ENCODE data around the gene DOK6.

DOK6 gene

DNA sequence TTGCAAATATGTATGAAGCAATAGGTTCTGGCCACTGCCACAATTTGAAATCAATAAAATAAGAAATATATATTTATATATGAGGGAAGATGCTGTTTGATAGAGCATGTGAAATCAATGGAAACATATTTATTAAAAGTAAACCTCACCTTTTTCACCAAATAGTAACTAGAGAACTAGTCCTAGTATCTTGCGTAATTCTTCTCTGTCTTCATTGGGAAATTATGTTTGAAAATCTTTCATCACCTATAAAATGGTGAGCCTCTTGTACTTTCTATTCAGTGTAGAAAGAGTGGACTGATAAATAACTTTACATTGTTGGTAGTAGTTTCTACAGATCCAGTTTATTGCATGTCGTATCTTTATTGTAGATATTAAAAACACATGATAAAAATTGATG lies 444.0 kb downstream of the DOK6 start:
- H2BK12ac ChIP-seq (ENCODE audit: low read length), result no peak overlapping the region
- H2AK5ac ChIP-seq (ENCODE audit: low read depth, low read length), result no peak overlapping the region
- no peak overlapping the region for H4K91ac ChIP-seq (ENCODE audit: low read depth, low read length, poor library complexity)
- H3K18ac ChIP-seq (ENCODE audit: low read length), result no peak overlapping the region
- H3K36me3 ChIP-seq (replicated peaks in 1 of 2; ENCODE audit: control insufficient read depth in 2 of 2, insufficient read depth in 2 of 2, low read length in 2 of 2), result no peaks in the 10 kb centered on the region
- no peak overlapping the region for H3K27ac ChIP-seq (replicated peaks; ENCODE audit: low read length)
- DNase-seq (ENCODE audit: low spot score), result no peak
- peaks cover 0 to 1% of the 10 kb centered on the region in 2 donors for H3K9me3 ChIP-seq (replicated peaks in 1 of 2; ENCODE audit: control insufficient read depth in 2 of 2, insufficient read depth in 1 of 2, low read depth in 1 of 2, low read length in 2 of 2)
- WGBS, 2 donors (ENCODE audit: extremely low coverage in 2 of 2, insufficient read length in 2 of 2, insufficient replicate concordance in 1 of 2), result no CpG with 5 or more reads among the region's 2 CpGs
- no peak overlapping the region for H4K8ac ChIP-seq (ENCODE audit: low read depth, low read length)
- no peaks in the 10 kb centered on the region for H3K79me1 ChIP-seq (ENCODE audit: low read depth, low read length)
- no peak overlapping the region for H3K4ac ChIP-seq (ENCODE audit: low read length)
- no peak overlapping the region for H2BK120ac ChIP-seq (ENCODE audit: low read depth, low read length)
- no peak overlapping the region for H3K9ac ChIP-seq (ENCODE audit: low read depth, low read length, poor library complexity)
- H2BK15ac ChIP-seq (ENCODE audit: low read length), result no peak overlapping the region
- H3K23ac ChIP-seq (ENCODE audit: low read depth, low read length, poor library complexity), result no peak overlapping the region
- no peaks in the 10 kb centered on the region for H3K27me3 ChIP-seq (ENCODE audit: control insufficient read depth in 3 of 3, insufficient read depth in 3 of 3, low read depth in 1 of 3, low read length in 3 of 3)
- H3K4me2 ChIP-seq (ENCODE audit: insufficient read depth, low read length, poor library complexity, severe bottlenecking), result no peak overlapping the region
- H3K4me1 ChIP-seq (ENCODE audit: control insufficient read depth in 2 of 2, insufficient read depth in 1 of 2, low read depth in 1 of 2, low read length in 2 of 2), result peaks cover 0 to 4% of the 10 kb centered on the region in 2 donors
- H2AFZ ChIP-seq (ENCODE audit: low read length), result no peak overlapping the region
- H3K14ac ChIP-seq (ENCODE audit: low read length), result no peak overlapping the region
- H2BK5ac ChIP-seq (ENCODE audit: low read length), result no peak overlapping the region
- no peak overlapping the region for H3K4me3 ChIP-seq (ENCODE audit: low read length in 2 of 2)

DNA sequence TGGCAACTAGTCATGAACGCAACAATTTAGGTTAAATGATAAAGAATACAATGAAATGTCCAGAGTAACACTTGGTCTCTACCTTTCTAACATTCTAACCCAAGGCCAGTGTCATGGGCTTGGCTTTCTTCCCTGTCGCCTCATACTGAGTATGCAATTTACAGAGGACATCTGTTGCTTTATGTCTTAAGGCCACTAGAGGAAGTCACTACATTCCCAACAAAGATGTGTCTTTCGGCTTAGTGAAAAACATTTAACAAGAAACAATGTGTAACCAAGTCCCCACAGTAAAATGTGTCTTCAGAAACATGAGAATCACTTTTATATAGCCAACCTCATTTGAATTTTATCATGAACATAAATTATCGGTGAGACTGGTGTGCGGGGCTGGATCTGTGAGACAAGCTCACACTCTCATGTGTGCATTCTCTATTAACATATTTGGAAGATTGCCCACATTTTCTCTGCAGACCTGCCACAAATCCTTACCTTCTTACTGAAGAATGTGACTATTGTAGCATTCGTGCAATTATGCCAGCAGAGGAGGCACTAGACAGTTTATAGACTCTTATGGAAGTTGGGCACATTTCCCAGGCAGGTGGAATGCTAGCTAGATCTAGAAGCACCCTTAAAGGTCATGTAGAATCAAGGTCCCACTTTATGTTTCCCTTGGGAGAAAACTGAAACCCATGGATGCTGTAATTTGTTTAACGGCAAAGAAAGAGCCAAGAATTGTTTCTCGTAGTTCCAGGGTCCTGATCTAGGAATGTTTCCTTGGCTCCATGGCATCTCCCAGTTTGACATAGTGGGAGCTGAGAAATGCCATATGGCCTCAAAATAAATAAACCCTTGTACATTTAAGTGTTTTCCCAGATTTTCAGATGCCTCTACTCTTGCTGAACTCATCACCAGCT lies 445.2 kb downstream of the DOK6 start:
- H3K27me3 ChIP-seq (ENCODE audit: control insufficient read depth in 3 of 3, insufficient read depth in 3 of 3, low read depth in 1 of 3, low read length in 3 of 3), result no peaks in the 10 kb centered on the region
- H3K27ac ChIP-seq (replicated peaks; ENCODE audit: low read length), result no peak overlapping the region
- H3K9me3 ChIP-seq (replicated peaks in 1 of 2; ENCODE audit: control insufficient read depth in 2 of 2, insufficient read depth in 1 of 2, low read depth in 1 of 2, low read length in 2 of 2), result peaks cover 0 to 1% of the 10 kb centered on the region in 2 donors
- H3K23ac ChIP-seq (ENCODE audit: low read depth, low read length, poor library complexity), result no peak overlapping the region
- no peak overlapping the region for H4K91ac ChIP-seq (ENCODE audit: low read depth, low read length, poor library complexity)
- no peaks in the 10 kb centered on the region for H3K79me1 ChIP-seq (ENCODE audit: low read depth, low read length)
- DNase-seq (ENCODE audit: low spot score), result no peak
- H3K18ac ChIP-seq (ENCODE audit: low read length), result no peak overlapping the region
- H2AFZ ChIP-seq (ENCODE audit: low read length), result no peak overlapping the region
- WGBS, 2 donors (ENCODE audit: extremely low coverage in 2 of 2, insufficient read length in 2 of 2, insufficient replicate concordance in 1 of 2), result no CpG with 5 or more reads among the region's 8 CpGs
- no peak overlapping the region for H2BK5ac ChIP-seq (ENCODE audit: low read length)
- H2BK12ac ChIP-seq (ENCODE audit: low read length), result no peak overlapping the region
- H3K14ac ChIP-seq (ENCODE audit: low read length), result no peak overlapping the region
- no peak overlapping the region for H2BK120ac ChIP-seq (ENCODE audit: low read depth, low read length)
- H3K4ac ChIP-seq (ENCODE audit: low read length), result no peak overlapping the region
- no peak overlapping the region for H2BK15ac ChIP-seq (ENCODE audit: low read length)
- peaks cover 0 to 4% of the 10 kb centered on the region in 2 donors for H3K4me1 ChIP-seq (ENCODE audit: control insufficient read depth in 2 of 2, insufficient read depth in 1 of 2, low read depth in 1 of 2, low read length in 2 of 2)
- no peak overlapping the region for H2AK5ac ChIP-seq (ENCODE audit: low read depth, low read length)
- H4K8ac ChIP-seq (ENCODE audit: low read depth, low read length), result no peak overlapping the region
- no peak overlapping the region for H3K4me3 ChIP-seq (ENCODE audit: low read length in 2 of 2)
- no peak overlapping the region for H3K9ac ChIP-seq (ENCODE audit: low read depth, low read length, poor library complexity)
- no peak overlapping the region for H3K4me2 ChIP-seq (ENCODE audit: insufficient read depth, low read length, poor library complexity, severe bottlenecking)
- no peaks in the 10 kb centered on the region for H3K36me3 ChIP-seq (replicated peaks in 1 of 2; ENCODE audit: control insufficient read depth in 2 of 2, insufficient read depth in 2 of 2, low read length in 2 of 2)

DNA sequence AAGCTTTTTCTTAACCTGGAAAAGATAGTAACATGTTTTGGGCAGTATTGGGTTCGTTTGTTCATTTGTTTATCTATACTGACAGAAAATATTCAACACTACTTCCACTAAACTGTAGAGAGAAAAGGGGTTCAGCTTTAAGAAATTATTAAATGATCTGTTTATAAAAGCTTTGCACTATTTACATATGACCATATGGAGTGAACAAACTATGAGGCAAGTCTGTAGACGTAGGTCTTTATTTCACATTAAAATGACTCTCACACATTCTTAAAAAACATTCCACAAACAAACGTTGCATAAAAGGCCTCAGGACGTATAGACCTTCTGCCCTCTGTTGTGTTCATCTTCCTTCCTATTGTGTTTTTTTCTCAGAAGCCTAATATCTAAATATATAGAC lies 452.4 kb downstream of the DOK6 start:
- Histone ChIP-seq H2BK120ac (ENCODE audit: low read depth, low read length) (no peak overlapping the region), H2BK15ac (ENCODE audit: low read length) (no peak overlapping the region), H3K27me3 (ENCODE audit: control insufficient read depth in 3 of 3, insufficient read depth in 3 of 3, low read depth in 1 of 3, low read length in 3 of 3) (no peaks in the 10 kb centered on the region), H2AFZ (ENCODE audit: low read length) (no peak overlapping the region), H4K91ac (ENCODE audit: low read depth, low read length, poor library complexity) (no peak overlapping the region), H4K8ac (ENCODE audit: low read depth, low read length) (no peak overlapping the region), H3K4me2 (ENCODE audit: insufficient read depth, low read length, poor library complexity, severe bottlenecking) (no peak overlapping the region), H2BK5ac (ENCODE audit: low read length) (no peak overlapping the region), H3K14ac (ENCODE audit: low read length) (no peak overlapping the region), H3K4me3 (ENCODE audit: low read length in 2 of 2) (no peak overlapping the region), H3K9ac (ENCODE audit: low read depth, low read length, poor library complexity) (no peak overlapping the region), H3K4ac (ENCODE audit: low read length) (no peak overlapping the region), H3K79me1 (ENCODE audit: low read depth, low read length) (no peaks in the 10 kb centered on the region), H3K9me3 (replicated peaks in 1 of 2; ENCODE audit: control insufficient read depth in 2 of 2, insufficient read depth in 1 of 2, low read depth in 1 of 2, low read length in 2 of 2) (no peaks in the 10 kb centered on the region), H3K36me3 (replicated peaks in 1 of 2; ENCODE audit: control insufficient read depth in 2 of 2, insufficient read depth in 2 of 2, low read length in 2 of 2) (no peaks in the 10 kb centered on the region), H3K18ac (ENCODE audit: low read length) (no peak overlapping the region), H3K4me1 (ENCODE audit: control insufficient read depth in 2 of 2, insufficient read depth in 1 of 2, low read depth in 1 of 2, low read length in 2 of 2) (no peaks in the 10 kb centered on the region), H3K27ac (replicated peaks; ENCODE audit: low read length) (no peak overlapping the region), H2BK12ac (ENCODE audit: low read length) (no peak overlapping the region), H3K23ac (ENCODE audit: low read depth, low read length, poor library complexity) (no peak overlapping the region), H2AK5ac (ENCODE audit: low read depth, low read length) (no peak overlapping the region)
- DNase-seq (ENCODE audit: low spot score), result no peak
- WGBS, 2 donors (ENCODE audit: extremely low coverage in 2 of 2, insufficient read length in 2 of 2, insufficient replicate concordance in 1 of 2), result no CpG with 5 or more reads among the region's 4 CpGs

DNA sequence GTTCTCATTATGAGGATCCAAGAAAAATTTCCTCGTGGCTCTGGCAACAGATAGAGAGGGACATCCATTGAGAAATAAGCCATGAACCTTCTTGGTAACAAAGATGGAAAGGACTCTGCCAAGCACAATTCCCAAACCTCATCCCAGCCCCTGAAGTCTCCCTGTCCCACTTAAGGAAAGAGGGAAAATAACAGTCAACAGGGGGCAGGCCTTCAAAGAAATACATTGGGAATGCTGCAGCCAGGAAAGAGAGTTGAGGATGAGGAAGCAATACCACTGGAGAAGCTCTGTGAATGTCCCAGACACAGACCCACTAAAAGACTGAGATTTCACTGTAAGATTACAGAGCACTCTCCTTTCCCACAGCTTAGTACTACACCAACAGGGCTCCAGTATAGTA lies 453.8 kb downstream of the DOK6 start:
- Histone ChIP-seq H3K4me2 (ENCODE audit: insufficient read depth, low read length, poor library complexity, severe bottlenecking) (no peak overlapping the region), H2AK5ac (ENCODE audit: low read depth, low read length) (no peak overlapping the region), H2BK15ac (ENCODE audit: low read length) (no peak overlapping the region), H2BK12ac (ENCODE audit: low read length) (no peak overlapping the region), H3K79me1 (ENCODE audit: low read depth, low read length) (no peaks in the 10 kb centered on the region), H3K9me3 (replicated peaks in 1 of 2; ENCODE audit: control insufficient read depth in 2 of 2, insufficient read depth in 1 of 2, low read depth in 1 of 2, low read length in 2 of 2) (no peaks in the 10 kb centered on the region), H2AFZ (ENCODE audit: low read length) (no peak overlapping the region), H3K27me3 (ENCODE audit: control insufficient read depth in 3 of 3, insufficient read depth in 3 of 3, low read depth in 1 of 3, low read length in 3 of 3) (no peaks in the 10 kb centered on the region), H2BK5ac (ENCODE audit: low read length) (no peak overlapping the region), H3K4me1 (ENCODE audit: control insufficient read depth in 2 of 2, insufficient read depth in 1 of 2, low read depth in 1 of 2, low read length in 2 of 2) (no peaks in the 10 kb centered on the region), H3K4me3 (ENCODE audit: low read length in 2 of 2) (no peak overlapping the region), H3K36me3 (replicated peaks in 1 of 2; ENCODE audit: control insufficient read depth in 2 of 2, insufficient read depth in 2 of 2, low read length in 2 of 2) (no peaks in the 10 kb centered on the region), H4K91ac (ENCODE audit: low read depth, low read length, poor library complexity) (no peak overlapping the region), H3K18ac (ENCODE audit: low read length) (no peak overlapping the region), H3K23ac (ENCODE audit: low read depth, low read length, poor library complexity) (no peak overlapping the region), H2BK120ac (ENCODE audit: low read depth, low read length) (no peak overlapping the region), H3K14ac (ENCODE audit: low read length) (no peak overlapping the region), H3K4ac (ENCODE audit: low read length) (no peak overlapping the region), H4K8ac (ENCODE audit: low read depth, low read length) (no peak overlapping the region), H3K27ac (replicated peaks; ENCODE audit: low read length) (no peak overlapping the region), H3K9ac (ENCODE audit: low read depth, low read length, poor library complexity) (no peak overlapping the region)
- DNase-seq (ENCODE audit: low spot score), result no peak
- WGBS, 2 donors (ENCODE audit: extremely low coverage in 2 of 2, insufficient read length in 2 of 2, insufficient replicate concordance in 1 of 2), result no CpG with 5 or more reads among the region's 1 CpG
